ENCODE data around the gene ZNF280D. TPM values are rescaled to one million over a fixed set of nuclear protein-coding genes. Genes with fewer than 3 reads are reported as not detected.

Gene ZNF280D
- total RNA-seq, 1 experiment from 2014 or later: 25.3 TPM

DNA sequence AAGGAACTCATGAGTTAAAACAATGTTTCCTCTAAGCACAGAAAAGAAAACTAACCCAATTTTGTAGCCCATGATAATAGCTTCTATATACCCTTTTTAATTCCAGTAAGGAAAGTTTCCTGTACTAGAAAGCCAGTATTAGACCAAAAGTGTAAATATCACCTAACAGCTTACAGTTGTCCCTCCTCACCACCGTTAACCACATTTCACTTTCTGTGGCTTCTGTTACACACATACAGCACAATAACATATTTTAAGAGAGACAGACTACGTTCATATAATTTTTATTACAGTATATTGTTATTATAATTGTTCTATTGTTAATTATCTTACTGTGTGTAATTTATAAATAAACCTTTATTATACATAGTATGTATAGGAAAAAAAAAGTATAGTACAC lies 74.1 kb downstream of the ZNF280D start:
- Histone ChIP-seq H3K9me3 (ENCODE audit: control insufficient read depth in 1 of 2, insufficient read depth in 1 of 2, low read depth in 1 of 2, low read length in 2 of 2) (no peaks in the 10 kb centered on the region), H3K9ac (ENCODE audit: low read length) (no peak overlapping the region), H3K79me2 (ENCODE audit: insufficient read depth, low read length) (no peaks in the 10 kb centered on the region), H3K4me1 (ENCODE audit: control insufficient read depth in 1 of 2, insufficient read depth in 2 of 2, low read length in 2 of 2) (no peaks in the 10 kb centered on the region), H3K4me3 (replicated peaks in 1 of 2; ENCODE audit: low read depth in 1 of 2, low read length in 2 of 2) (no peak overlapping the region), H3K36me3 (ENCODE audit: control insufficient read depth in 1 of 2, insufficient read depth in 2 of 2, low read length in 2 of 2) (0 out of 4 replicates have a peak, but pooled peaks cover 0 to 2% of the 10 kb centered on the region in 2 experiments), H3K9me2 (ENCODE audit: insufficient read depth) (no peaks in the 10 kb centered on the region), H2AFZ (ENCODE audit: low read depth, low read length, poor library complexity, severe bottlenecking) (no peak overlapping the region), H3K27ac (ENCODE audit: low read depth, low read length) (no peak overlapping the region), H4K20me1 (ENCODE audit: insufficient read depth) (no peaks in the 10 kb centered on the region), H3K27me3 (ENCODE audit: insufficient read depth, low read length) (no peaks in the 10 kb centered on the region), H3K4me2 (ENCODE audit: low read length) (no peak overlapping the region)
- ChIA-PET CTCF (no interaction called here), RAD21 (ENCODE audit: low non-redundant PET in 1 of 2, low total read pairs in 2 of 2, uncharacterized antibody in 2 of 2, unreplicated experiment in 2 of 2) (no interaction called here), POLR2A (no interaction called here)
- DNase-seq (ENCODE audit: low read depth, low spot score) (no peak), ATAC-seq (no peak)
- no TSS peak for BruUV-seq (replicated peaks)
- intact Hi-C loops (cut with micrococcal nuclease): no loop called here
- no peak for TF ChIP-seq ZFX (IDR thresholded peaks at IDR 0.05)
- TF ChIP-seq, protein P1, sequence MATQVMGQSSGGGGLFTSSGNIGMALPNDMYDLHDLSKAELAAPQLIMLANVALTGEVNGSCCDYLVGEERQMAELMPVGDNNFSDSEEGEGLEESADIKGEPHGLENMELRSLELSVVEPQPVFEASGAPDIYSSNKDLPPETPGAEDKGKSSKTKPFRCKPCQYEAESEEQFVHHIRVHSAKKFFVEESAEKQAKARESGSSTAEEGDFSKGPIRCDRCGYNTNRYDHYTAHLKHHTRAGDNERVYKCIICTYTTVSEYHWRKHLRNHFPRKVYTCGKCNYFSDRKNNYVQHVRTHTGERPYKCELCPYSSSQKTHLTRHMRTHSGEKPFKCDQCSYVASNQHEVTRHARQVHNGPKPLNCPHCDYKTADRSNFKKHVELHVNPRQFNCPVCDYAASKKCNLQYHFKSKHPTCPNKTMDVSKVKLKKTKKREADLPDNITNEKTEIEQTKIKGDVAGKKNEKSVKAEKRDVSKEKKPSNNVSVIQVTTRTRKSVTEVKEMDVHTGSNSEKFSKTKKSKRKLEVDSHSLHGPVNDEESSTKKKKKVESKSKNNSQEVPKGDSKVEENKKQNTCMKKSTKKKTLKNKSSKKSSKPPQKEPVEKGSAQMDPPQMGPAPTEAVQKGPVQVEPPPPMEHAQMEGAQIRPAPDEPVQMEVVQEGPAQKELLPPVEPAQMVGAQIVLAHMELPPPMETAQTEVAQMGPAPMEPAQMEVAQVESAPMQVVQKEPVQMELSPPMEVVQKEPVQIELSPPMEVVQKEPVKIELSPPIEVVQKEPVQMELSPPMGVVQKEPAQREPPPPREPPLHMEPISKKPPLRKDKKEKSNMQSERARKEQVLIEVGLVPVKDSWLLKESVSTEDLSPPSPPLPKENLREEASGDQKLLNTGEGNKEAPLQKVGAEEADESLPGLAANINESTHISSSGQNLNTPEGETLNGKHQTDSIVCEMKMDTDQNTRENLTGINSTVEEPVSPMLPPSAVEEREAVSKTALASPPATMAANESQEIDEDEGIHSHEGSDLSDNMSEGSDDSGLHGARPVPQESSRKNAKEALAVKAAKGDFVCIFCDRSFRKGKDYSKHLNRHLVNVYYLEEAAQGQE (IDR thresholded peaks at IDR 0.05; ENCODE audit: low read depth): no peak
- TF ChIP-seq POLR2AphosphoS5 (IDR thresholded peaks at IDR 0.05; ENCODE audit: low read depth, low read length): no peak
- TF ChIP-seq POLR2A (IDR thresholded peaks at IDR 0.05; ENCODE audit: borderline replicate concordance, extremely low read depth, insufficient read depth, insufficient read length): no peak
- TF ChIP-seq, protein P2, sequence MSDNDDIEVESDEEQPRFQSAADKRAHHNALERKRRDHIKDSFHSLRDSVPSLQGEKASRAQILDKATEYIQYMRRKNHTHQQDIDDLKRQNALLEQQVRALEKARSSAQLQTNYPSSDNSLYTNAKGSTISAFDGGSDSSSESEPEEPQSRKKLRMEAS (IDR thresholded peaks at IDR 0.05): no peak
- TF ChIP-seq ELF1 (IDR thresholded peaks at IDR 0.05; ENCODE audit: borderline replicate concordance, low read depth): no peak
- TF ChIP-seq EZH2phosphoT487 (IDR thresholded peaks at IDR 0.05; ENCODE audit: borderline replicate concordance): no peak
- TF ChIP-seq, protein P3, sequence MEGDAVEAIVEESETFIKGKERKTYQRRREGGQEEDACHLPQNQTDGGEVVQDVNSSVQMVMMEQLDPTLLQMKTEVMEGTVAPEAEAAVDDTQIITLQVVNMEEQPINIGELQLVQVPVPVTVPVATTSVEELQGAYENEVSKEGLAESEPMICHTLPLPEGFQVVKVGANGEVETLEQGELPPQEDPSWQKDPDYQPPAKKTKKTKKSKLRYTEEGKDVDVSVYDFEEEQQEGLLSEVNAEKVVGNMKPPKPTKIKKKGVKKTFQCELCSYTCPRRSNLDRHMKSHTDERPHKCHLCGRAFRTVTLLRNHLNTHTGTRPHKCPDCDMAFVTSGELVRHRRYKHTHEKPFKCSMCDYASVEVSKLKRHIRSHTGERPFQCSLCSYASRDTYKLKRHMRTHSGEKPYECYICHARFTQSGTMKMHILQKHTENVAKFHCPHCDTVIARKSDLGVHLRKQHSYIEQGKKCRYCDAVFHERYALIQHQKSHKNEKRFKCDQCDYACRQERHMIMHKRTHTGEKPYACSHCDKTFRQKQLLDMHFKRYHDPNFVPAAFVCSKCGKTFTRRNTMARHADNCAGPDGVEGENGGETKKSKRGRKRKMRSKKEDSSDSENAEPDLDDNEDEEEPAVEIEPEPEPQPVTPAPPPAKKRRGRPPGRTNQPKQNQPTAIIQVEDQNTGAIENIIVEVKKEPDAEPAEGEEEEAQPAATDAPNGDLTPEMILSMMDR (IDR thresholded peaks at IDR 0.05 in 2 of 3, conservative IDR thresholded peaks at IDR 0.05 in 1 of 3; ENCODE audit: borderline replicate concordance in 1 of 3, insufficient read depth in 1 of 3, low read depth in 2 of 3, low read length in 2 of 3): no peak
- TF ChIP-seq SIN3A (IDR thresholded peaks at IDR 0.05; ENCODE audit: low read depth): no peak
- TF ChIP-seq CBX3 (IDR thresholded peaks at IDR 0.05; ENCODE audit: low read depth): no peak
